Measurements from ENCODE around the gene TRIP4. TPM values are rescaled to one million over a fixed set of nuclear protein-coding genes. Genes with fewer than 3 reads are reported as not detected.
A peak's percentile ranks its signal among the peaks of the same experiment; 100 is the strongest.
"Not testable (repeated sequence)": the region's sequence is repeated elsewhere in the genome, so short reads cannot be mapped to it uniquely, and the experiment has no call there.

TRIP4 gene
- polyA plus RNA-seq, 3 donors: 39.5 to 52.0 (median 49.0) TPM

DNA sequence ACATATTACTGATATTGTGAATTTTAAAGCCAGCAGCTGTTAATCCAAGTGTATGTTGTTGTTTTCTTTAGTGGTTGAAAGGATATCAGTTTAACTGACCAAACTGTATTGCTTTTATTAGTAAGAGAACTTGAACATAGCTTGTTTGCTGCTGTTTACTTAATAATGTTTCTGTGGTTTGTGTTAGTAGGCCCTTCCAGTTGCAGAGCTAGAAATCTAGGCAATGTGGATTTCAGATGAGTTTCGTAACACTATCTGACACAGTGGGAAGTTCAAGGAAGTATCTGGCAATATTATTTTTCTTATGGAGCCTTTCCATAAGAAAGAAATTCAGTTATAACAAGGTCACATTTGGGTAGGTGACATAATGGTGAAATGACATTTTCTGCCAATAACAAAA is 91.2 kb downstream of the TRIP4 start:
- no peak for DNase-seq (ENCODE audit: low read depth in 3 of 3, low spot score in 2 of 3)

DNA sequence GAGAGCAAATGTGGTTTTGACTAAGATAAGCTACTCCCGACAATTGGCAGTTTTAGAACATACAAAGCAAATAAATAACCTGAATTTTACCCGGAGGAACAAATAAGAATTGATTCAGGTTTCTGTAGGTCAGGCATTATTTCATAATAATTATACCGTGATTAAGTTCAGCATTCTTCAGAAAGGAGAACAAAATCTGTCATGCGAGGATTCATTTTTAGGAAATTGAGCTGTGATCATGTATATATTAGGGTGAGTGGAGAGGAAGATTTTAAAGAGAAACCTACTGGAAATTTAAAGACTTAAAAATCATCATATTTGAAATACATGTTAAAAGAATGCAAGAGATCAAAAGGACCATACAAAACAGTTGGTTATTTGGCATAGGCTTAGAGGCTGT is 93.3 kb downstream of the TRIP4 start:
- no peak for DNase-seq (ENCODE audit: low read depth in 3 of 3, low spot score in 2 of 3)

DNA sequence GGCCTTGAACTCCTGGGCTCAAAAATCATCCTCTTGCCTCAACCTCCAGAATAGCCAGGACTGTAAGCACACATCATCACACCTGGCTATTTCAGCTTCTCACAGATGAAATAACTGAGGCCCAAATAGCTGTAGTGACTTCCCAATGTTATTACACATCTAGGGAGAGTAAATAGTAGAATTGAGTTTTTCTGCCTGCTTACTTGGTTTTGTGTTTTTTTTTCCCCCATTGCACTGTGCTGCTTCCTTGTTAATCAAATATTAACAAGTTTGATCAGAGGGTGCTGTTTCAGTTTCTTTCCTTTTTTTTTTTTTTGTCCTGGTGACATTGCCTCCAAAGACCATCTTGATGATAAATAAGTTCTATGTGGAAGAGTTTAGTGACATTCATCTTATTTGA is 96.1 kb downstream of the TRIP4 start:
- DNase-seq (ENCODE audit: low read depth in 3 of 3, low spot score in 2 of 3): no peak

DNA sequence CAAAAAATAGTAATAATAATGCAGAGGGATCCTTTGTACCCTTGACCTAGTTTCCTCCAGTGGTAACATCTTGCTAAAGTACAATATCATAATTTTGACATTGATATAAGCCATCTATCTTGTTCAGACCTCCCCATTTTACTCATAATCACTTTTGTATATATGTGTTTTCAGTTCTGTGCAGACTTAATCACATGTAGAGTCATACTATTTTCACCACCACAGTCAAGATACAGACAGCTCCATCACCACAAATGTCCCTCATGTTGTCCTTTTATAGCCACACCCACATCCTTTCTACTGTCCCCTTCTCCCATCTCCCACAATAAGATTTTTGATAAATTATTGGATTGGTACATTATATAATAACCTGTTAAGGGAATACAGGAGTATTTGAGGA is 98.2 kb downstream of the TRIP4 start:
- DNase-seq (ENCODE audit: low read depth in 3 of 3, low spot score in 2 of 3): no peak

DNA sequence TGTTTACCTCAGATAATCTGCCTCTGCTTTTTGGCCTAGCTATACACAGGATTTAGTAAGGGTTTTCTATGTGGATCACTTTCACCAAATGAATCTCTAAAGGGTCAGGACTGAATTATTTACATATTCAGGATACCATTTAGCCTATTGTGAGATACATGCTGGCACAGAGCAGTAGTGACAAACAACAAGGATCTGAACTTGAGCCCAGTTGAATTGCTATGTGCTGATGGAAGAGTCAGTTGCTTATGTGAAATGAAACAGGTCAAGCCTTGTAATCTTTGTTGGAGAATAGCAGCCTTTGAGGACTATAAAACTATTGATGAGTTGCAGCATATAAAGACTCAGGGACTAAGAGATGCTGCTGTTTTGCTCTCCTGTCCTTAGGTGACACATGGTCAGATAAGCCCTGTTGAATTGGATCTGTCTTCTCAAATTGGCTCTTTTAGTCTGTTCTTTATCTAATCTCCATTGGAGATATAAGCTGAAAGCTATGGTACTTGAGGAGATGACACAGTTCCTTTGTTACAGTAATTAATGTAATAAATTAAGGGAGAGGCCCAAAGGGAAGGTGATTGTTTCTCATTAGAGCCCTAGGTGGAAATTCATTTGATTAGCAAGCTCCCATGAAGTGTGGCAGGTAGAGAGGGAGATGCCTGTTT is 103.1 kb downstream of the TRIP4 start:
- no peak for DNase-seq (ENCODE audit: low read depth in 3 of 3, low spot score in 2 of 3)

DNA sequence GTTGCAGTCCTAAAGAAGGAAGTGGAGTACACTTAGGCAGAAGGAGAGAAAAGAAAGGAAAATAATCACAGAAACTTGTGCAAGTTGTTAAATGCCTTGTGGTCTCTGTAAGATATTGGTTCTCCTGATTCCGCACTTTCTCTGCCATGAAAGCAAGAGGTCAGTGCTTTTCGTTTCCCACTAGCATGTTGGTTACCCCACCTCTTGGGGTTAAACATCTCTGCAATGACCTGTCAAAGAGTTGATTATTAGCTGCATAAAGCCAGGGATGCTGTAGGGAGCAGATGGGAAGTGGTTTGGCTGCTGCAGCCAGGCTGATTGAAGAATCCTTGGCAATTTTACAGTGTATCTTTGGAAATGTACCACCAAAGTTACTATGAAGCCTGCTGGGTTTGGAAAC is 106.0 kb downstream of the TRIP4 start:
- DNase-seq (ENCODE audit: low read depth in 3 of 3, low spot score in 2 of 3): no peak

DNA sequence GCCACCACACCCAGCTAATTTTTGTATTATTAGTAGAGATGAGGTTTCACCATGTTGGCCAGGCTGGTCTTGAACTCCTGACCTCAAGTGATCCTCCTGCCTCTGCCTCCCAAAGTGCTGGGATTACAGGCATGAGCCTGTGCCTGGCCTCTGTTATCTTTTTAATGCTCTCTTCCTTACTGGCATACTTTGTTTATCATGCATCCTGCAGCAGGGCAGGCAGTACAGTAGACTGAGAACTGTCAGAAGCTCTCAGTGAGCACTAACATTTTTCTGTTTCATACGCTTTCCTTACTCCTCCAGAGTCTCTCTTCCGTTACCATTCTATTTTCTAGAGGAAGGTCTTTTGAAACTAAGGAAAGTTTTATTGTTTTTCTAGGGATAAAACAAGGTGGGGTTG is 108.3 kb downstream of the TRIP4 start:
- not testable (repeated sequence) for DNase-seq (ENCODE audit: low read depth in 3 of 3, low spot score in 2 of 3)

DNA sequence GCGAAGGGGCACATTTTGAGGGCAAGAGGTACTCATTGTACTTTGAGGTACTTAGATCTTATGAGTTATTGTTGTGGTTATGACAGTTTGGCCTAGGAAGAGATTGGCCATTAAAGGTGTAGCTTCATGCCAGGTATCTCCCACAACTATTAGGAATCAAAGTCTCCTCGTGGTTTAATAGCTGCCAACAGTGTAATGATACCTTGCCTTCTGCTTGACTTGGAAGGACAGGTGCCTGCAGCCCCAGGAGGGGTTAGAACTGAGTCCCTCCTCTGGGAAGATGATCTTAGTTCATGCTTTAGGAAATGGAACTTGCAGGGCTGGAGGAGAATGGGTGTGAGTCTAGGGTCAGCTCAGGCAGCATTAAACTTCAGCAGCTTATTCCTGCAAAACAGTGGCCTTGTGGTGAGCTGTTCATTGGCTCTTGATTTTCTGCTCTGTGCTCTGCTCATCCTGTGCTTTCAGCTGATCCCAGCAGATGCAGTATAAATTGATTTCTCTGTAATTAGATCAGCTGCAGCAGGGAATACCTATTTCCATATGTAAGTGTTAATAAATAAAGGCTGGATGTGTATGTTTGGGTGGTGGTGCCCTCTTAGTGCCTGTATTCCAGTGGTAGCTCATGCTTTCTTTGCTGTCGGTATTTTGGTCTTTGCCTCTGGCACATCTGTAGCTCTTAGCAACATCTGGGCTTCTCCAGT is 113.2 kb downstream of the TRIP4 start:
- DNase-seq (ENCODE audit: low read depth in 3 of 3, low spot score in 2 of 3): no peak

DNA sequence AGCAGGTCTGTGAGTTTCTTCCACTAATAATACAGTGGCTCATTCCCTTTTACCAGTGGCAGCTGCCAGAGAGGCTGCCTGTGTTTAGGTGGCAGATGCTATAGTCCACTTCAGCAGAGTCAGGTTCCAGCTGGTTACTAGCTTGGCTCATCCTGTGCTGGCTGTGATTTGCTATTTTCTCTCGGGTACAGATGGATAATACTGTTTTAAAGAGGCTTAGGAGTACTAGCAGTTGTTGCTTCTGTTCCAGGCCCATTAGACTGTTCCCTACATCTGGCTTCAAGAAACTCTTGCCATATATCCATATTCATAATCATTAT is 113.7 kb downstream of the TRIP4 start:
- no peak for DNase-seq (ENCODE audit: low read depth in 3 of 3, low spot score in 2 of 3)

DNA sequence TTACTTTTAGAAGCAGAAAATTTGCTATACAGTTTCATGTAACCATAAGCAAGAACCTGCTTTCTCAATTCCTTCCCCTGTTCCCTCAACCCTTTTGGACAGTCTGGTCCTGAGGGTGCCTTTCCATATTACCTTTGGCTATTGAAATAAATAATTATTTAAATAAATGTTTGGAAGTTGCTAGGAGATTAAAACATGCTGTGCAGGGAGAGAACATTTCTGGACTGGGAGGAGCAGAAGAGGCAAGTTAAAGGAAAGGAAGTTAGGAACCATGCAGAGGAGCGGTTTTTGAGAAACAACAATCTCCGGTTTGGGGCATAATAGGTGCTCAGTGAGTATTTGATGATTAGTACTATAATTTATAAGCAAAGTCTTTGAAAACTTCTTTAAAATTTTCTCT is 114.5 kb downstream of the TRIP4 start:
- no peak for DNase-seq (ENCODE audit: low read depth in 3 of 3, low spot score in 2 of 3)

DNA sequence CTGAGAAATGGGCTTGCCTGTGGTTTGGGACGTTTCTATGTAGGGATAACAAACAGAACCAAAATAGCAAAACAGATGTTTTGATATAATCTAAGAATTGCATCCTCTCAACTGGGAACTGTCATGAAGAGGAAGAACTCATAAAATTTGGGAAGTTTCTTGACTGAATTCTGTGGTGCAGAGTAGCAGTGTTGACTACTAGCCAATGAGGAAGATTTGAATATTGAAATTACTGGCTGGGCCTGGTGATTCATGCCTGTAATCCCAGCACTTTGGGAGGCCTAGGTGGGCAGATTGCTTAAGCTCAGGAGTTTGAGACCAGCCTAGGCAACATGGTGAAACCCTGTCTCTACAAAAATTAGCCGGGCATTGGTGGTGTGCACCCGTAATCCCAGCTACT is 114.9 kb downstream of the TRIP4 start:
- DNase-seq (ENCODE audit: low read depth in 3 of 3, low spot score in 2 of 3): no peak

DNA sequence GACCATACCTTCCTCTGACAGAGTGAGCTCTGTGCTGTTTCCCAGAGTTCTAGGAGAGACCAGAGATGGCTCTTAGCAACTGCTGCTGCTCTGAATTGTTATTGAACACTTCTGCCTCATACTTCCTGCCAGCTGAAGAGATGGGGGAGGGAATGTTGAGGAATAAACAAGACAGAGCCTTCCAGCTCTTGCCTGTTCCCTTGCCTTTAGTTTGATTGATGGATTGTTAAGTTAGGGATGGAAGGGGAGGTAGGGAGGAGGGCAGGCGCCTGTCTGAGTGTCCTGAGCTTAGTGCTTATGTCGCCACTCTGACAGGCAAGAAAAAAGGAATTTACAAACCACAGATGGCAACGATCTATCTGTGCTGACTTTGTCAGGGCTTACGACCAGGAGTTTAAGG is 115.6 kb downstream of the TRIP4 start:
- peak; percentile 15 to 36 (median 27) for DNase-seq (ENCODE audit: low read depth in 3 of 3, low spot score in 2 of 3)

DNA sequence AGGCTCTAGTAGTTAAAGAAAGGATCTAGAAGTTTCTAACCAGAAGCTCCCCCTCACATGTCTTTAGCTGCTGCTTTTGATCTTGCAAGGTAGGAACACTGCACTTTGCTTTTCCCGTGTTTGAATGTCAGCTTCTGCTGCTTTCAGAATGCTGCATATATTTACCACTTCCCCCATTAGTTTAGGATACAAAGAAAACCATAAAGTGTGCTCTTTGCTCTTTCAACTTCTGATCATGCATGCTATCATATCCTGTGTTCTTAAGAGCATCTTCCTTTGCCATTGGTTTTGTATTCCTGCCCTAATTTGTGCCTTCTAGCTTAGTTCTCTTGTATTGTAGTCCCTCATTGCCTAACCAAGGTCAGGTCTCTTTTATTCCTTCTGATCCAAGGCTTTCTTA is 116.0 kb downstream of the TRIP4 start:
- DNase-seq (ENCODE audit: low read depth in 3 of 3, low spot score in 2 of 3): no peak

Other genes with a start within 250 kb of the TRIP4 start
- 1 to 10 TPM in 1 of 3 donors, under 1 TPM in 2; 0.83 to 1.1 (median 0.83) TPM for gene SNX22, start 236.1 kb upstream of the TRIP4 start, polyA plus RNA-seq (ENCODE audit: insufficient read length in 3 of 3)
- gene PPIB, start 224.8 kb upstream of the TRIP4 start, polyA plus RNA-seq (ENCODE audit: insufficient read length in 3 of 3): 100 to 1,000 TPM; 544 to 647 (median 628) TPM
- 10 to 100 TPM; 20.6 to 23.1 (median 22.8) TPM for gene CSNK1G1, start 31.7 kb upstream of the TRIP4 start, polyA plus RNA-seq (ENCODE audit: insufficient read length in 3 of 3)
- 10 to 100 TPM; 37.3 to 48.8 (median 47.5) TPM for gene PCLAF, start 6.4 kb upstream of the TRIP4 start, polyA plus RNA-seq (ENCODE audit: insufficient read length in 3 of 3)
- gene ZNF609, start 72.7 kb downstream of the TRIP4 start, polyA plus RNA-seq (ENCODE audit: insufficient read length in 3 of 3): 10 to 100 TPM; 33.6 to 36.4 (median 34.3) TPM